Activated effector memory CD4-positive, alpha-beta T cell treated with Interleukin-2 at 50 U/mL for 16 hours (primary cell): ENCODE data around the gene CYP4B1.
"Not testable (repeated sequence)": the region's sequence is repeated elsewhere in the genome, so short reads cannot be mapped to it uniquely, and the experiment has no call there.

Source experiments
- DNase-seq: peaks from one replicate; pipeline ENCODE4 v3.0.0-alpha.2; 2020

CYP4B1 gene

DNA sequence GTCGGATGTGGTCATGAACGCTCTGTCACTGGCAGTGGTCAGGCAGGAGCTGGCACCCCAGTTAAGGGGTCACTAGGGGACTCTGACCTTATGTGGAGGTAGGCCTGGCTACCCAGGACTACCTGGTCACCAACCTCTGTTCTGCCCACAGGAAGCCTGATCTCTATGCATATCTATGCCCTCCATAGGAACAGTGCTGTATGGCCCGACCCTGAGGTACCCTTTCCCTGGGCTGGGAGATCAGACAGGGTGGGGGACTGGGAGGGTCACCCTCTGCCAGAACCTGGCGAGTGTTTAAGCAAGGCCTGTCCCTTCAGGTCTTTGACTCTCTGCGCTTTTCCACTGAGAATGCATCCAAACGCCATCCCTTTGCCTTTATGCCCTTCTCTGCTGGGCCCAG, 19.0 kb downstream of the CYP4B1 start:
- DNase-seq, result no peak

GRCh38 chr1:46818591-46818990, 19.7 kb downstream of the CYP4B1 start:
- no peak for DNase-seq

DNA sequence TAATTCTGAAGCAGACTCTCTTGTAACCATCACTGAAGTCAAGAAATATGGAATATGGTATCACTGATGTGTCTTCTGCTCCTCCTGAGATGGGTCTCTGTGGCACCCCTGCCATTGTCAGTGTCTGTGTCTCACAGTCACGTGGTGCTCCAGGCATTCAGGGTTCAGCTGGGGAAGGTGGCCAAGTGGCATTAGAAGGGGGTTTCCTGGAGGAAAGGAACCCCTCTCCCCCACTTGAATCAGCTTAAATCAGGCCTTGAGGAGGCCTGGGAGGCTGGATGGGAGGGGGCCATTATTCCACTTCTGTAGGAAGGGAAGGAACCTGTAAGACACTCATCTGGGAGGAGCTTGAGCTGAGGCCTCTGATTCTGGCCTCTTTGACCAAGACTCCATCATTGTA, 20.5 kb downstream of the CYP4B1 start:
- DNase-seq, result no peak

GRCh38 chr1:46820076-46820475, 21.2 kb downstream of the CYP4B1 start:
- DNase-seq, result no peak

DNA sequence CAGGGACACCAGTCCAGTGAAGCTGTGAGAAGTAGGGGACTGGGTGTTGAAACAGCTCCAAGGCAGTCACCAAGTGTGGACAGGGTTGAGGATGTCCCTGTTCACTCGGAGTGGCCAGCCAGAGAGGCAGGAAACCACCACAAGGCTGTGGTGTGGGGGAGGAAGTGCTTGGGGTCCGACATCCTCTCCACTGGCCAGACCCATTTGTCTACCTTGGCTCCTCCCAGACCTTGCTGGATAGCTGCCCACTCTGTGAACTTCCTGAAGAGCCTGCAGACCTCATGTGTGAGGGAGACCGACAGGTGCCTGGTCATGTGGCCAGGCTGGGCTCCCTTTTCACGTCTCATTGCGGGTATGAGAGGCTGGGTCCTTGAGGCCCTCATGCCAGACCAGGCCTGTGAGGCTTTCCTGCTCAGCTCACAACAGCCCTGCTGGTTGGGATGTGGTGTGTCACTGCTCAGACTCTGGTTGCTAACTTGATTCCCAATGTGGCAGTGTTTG, 21.8 kb downstream of the CYP4B1 start:
- DNase-seq, result no peak

DNA sequence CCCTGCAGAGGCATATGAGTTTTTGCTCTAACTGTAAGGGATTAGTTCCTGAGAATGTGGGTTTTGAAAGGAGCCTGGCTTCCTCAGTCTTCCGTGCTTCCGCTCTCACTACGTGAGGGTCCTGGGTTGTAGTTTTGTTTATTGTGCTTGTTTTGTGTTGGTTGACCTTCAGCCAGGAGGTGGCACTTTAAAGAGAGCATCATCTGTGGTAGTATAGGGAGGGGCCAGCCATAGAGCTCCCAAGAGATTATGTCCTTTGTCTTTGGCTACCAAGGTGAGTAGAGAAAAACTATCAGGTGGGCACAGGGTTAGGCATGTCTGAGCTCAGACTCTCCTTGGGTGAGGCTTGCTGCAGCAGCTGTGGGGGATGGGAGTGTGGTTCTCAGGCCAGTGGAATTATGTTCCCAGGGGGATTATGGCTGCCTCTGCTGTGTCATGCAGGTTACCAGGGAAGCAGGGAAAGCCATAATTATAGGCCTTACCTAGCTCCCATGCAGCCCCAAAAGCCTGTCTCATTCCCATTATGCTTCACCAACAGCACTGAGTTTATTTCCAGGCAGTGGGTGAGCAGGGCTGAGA, 23.5 kb downstream of the CYP4B1 start:
- DNase-seq, result no peak

GRCh38 chr1:46823151-46823550, 24.3 kb downstream of the CYP4B1 start:
- DNase-seq, result no peak

DNA sequence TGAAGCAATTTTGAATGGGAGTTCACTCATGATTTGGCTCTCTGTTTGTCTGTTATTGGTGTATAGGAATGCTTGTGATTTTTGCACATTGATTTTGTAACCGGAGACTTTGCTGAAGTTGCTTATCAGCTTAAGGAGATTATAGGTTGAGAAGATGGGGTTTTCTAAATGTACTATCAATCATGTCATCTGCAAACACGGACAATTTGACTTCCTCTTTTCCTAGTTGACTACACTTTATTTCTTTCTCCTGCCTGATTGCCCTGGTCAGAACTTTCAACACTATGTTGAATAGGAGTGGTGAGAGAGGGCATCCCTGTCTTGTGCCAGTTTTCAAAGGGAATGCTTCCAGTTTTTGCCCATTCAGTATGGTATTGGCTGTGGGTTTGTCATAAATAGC, 28.0 kb downstream of the CYP4B1 start:
- DNase-seq, result not testable (repeated sequence)

DNA sequence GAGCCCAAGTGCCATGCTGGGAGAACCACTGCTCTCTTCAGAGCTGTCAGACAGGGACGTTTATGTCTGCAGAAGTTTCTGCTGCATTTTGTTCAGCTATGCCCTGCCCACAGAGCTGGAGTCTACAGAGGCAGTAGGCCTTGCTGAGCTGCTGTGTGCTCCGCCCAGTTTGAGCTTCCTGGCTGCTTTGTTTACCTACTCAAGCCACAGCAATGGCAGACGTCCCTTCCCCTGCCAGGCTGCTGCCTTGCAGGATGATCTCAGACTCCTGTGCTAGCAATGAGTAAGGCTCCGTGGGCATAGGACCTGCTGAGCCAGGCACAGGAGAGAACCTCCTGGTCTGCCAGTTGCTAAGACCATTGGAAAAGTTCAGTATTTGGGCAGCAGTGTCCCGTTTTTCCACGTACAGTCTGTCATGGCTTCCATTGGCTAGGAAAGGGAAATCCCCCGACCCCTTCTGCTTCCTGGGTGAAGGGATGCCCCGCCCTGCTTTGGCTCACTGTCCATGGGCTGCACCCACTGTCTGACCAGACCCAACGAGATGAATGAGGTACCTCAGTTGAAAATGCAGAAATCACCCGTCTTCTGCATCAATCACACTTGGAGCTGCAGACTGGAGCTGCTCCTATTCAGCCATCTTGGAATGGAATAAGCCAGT, 31.9 kb downstream of the CYP4B1 start:
- no peak for DNase-seq

- not testable (repeated sequence) for DNase-seq
Observed at GRCh38 chr1:46835469-46835868, 36.6 kb downstream of the CYP4B1 start.

DNA sequence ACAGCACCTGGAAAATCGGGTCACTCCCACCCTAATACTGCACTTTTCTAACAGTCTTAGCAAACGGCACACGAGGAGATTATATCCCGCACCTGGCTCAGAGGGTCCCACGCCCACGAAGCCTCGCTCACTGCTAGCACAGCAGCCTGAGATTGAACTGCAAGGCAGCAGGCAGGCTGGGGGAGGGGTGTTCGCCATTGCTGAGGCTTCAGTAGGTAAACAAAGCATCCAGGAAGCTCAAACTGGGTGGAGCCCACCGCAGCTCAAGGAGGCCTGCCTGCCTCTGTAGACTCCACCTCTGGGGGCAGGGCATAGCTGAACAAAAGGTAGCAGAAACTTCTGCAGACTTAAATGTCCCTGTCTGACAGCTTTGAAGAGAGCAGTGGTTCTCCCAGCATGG, 47.5 kb downstream of the CYP4B1 start:
- not testable (repeated sequence) for DNase-seq

- DNase-seq, result not testable (repeated sequence)
Observed at GRCh38 chr1:46857660-46858065, 58.8 kb downstream of the CYP4B1 start.

GRCh38 chr1:46862348-46862747, 63.5 kb downstream of the CYP4B1 start:
- DNase-seq, result no peak
